Liver (tissue), 9 donors: ENCODE results near the gene PRICKLE3. TPM values are rescaled to one million over a fixed set of nuclear protein-coding genes. Genes with fewer than 3 reads are reported as not detected.

ENCODE experiments used
- DNase-seq: peaks from one replicate; pipeline ENCODE4 v3.0.0-alpha.2; 2017; ENCODE audit warnings: low spot score
- H3K27ac ChIP-seq, 2 donors: one replicate each; pipeline ENCODE4 v1.7.0; 2013; ENCODE audit warnings: inconsistent platforms in 2 of 2, low read length in 2 of 2, control low read depth in 1 of 2, low read depth in 1 of 2, mild to moderate bottlenecking in 1 of 2
- H3K27me3 ChIP-seq, 4 donors: one replicate each; pipeline versions ENCODE4 v1.6.1 to v1.7.0; 2013; ENCODE audit warnings: low read length in 3 of 4, inconsistent platforms in 1 of 4, mild to moderate bottlenecking in 1 of 4, moderate library complexity in 1 of 4; ENCODE audit not compliant: control insufficient read depth in 4 of 4, insufficient read depth in 4 of 4
- H3K36me3 ChIP-seq, 4 donors: one replicate each; pipeline versions ENCODE4 v1.6.1 to v1.7.0; 2013; ENCODE audit warnings: low read length in 3 of 4, mild to moderate bottlenecking in 3 of 4, low read depth in 1 of 4, moderate library complexity in 1 of 4; ENCODE audit not compliant: control insufficient read depth in 4 of 4, insufficient read depth in 3 of 4
- H3K4me1 ChIP-seq, 4 donors: one replicate each; pipeline versions ENCODE4 v1.6.1 to v1.7.0; 2013; ENCODE audit warnings: low read length in 3 of 4, mild to moderate bottlenecking in 3 of 4, moderate library complexity in 1 of 4; ENCODE audit not compliant: control insufficient read depth in 4 of 4, insufficient read depth in 4 of 4
- H3K4me3 ChIP-seq, 3 donors: one replicate each; pipeline versions ENCODE4 v1.6.1 to v1.7.0; 2013; ENCODE audit warnings: low read length in 3 of 3, control low read depth in 1 of 3, low read depth in 1 of 3, mild to moderate bottlenecking in 1 of 3
- H3K9ac ChIP-seq, 2 donors: one replicate each; pipeline ENCODE4 v1.7.0; 2013; ENCODE audit warnings: low read length in 2 of 2, mild to moderate bottlenecking in 2 of 2, moderate library complexity in 2 of 2, control low read depth in 1 of 2, low read depth in 1 of 2
- H3K9me3 ChIP-seq, 4 donors: one replicate each; pipeline versions ENCODE4 v1.6.1 to v1.7.0; 2013; ENCODE audit warnings: low read length in 3 of 4; ENCODE audit not compliant: control insufficient read depth in 4 of 4
- ATF3 ChIP-seq: IDR thresholded peaks from 2 replicates; pipeline ENCODE4 v1.6.1; 2016; ENCODE audit warnings: antibody characterized with exemption
- CTCF ChIP-seq: fragments of 150-350 bp; IDR thresholded peaks from 2 replicates; pipeline ENCODE4 v1.5.1; 2017; ENCODE audit warnings: improper control_type of control experiment, low read depth, low read length; ENCODE audit not compliant: missing input control
- EGR1 ChIP-seq, 2 donors: IDR thresholded peaks; 2 replicates each; pipeline ENCODE4 v1.6.1; 2016 to 2018; ENCODE audit warnings: antibody characterized with exemption in 2 of 2, low read depth in 2 of 2
- FOXA1 ChIP-seq: IDR thresholded peaks from 2 replicates; pipeline ENCODE4 v1.6.1; 2016; ENCODE audit warnings: antibody characterized with exemption
- FOXA2 ChIP-seq: IDR thresholded peaks from 2 replicates; pipeline ENCODE4 v1.6.1; 2016; ENCODE audit warnings: antibody characterized with exemption
- GABPA ChIP-seq, 2 donors: IDR thresholded peaks in 1 of 2; conservative IDR thresholded peaks in 1 of 2; 2 replicates each; pipeline ENCODE4 v1.6.1; 2016; ENCODE audit warnings: antibody characterized with exemption in 2 of 2, mild to moderate bottlenecking in 1 of 2, moderate library complexity in 1 of 2
- HNF4A ChIP-seq, 2 donors: conservative IDR thresholded peaks; 2 replicates each; pipeline ENCODE4 v1.6.1; 2016; ENCODE audit warnings: antibody characterized with exemption in 2 of 2, mild to moderate bottlenecking in 2 of 2
- HNF4G ChIP-seq: IDR thresholded peaks from 2 replicates; pipeline ENCODE4 v1.6.1; 2016; ENCODE audit warnings: antibody characterized with exemption
- JUND ChIP-seq, 2 donors: IDR thresholded peaks; 2 replicates each; pipeline ENCODE4 v1.6.1; 2016; ENCODE audit warnings: antibody characterized with exemption in 2 of 2
- MAX ChIP-seq: IDR thresholded peaks from 2 replicates; pipeline ENCODE4 v1.6.1; 2016; ENCODE audit warnings: antibody characterized with exemption
- NR2F2 ChIP-seq: IDR thresholded peaks from 2 replicates; pipeline ENCODE4 v1.6.1; 2016; ENCODE audit warnings: antibody characterized with exemption
- RAD21 ChIP-seq, 2 donors: IDR thresholded peaks; 2 replicates each; pipeline ENCODE4 v1.6.1; 2016; ENCODE audit warnings: antibody characterized with exemption in 2 of 2, mild to moderate bottlenecking in 2 of 2
- REST ChIP-seq: IDR thresholded peaks from 2 replicates; pipeline ENCODE4 v1.6.1; 2016; ENCODE audit warnings: antibody characterized with exemption, mild to moderate bottlenecking
- RXRA ChIP-seq, 2 donors: IDR thresholded peaks; 2 replicates each; pipeline ENCODE4 v1.6.1; 2017 to 2018; ENCODE audit warnings: antibody characterized with exemption in 2 of 2, mild to moderate bottlenecking in 1 of 2
- SP1 ChIP-seq: IDR thresholded peaks from 2 replicates; pipeline ENCODE4 v1.6.1; 2018; ENCODE audit warnings: antibody characterized with exemption, mild to moderate bottlenecking
- TAF1 ChIP-seq: conservative IDR thresholded peaks from 2 replicates; pipeline ENCODE4 v1.6.1; 2016; ENCODE audit warnings: antibody characterized with exemption, mild to moderate bottlenecking
- YY1 ChIP-seq: IDR thresholded peaks from 2 replicates; pipeline ENCODE4 v1.6.1; 2016; ENCODE audit warnings: antibody characterized with exemption, mild to moderate bottlenecking
- ZBTB33 ChIP-seq: IDR thresholded peaks from 2 replicates; pipeline ENCODE4 v1.6.1; 2016; ENCODE audit warnings: antibody characterized with exemption
- WGBS: extraction: QIAGEN DNeasy Blood & Tissue Kit; methylation state at CpG from one replicate; pipeline ENCODE4 v1.1.7; 2013; 5-methylcytosine and 5-hydroxymethylcytosine counted together
- polyA plus RNA-seq, 2 donors: library from polyadenylated mRNA; stranded (reverse) in 1 of 2; unstranded in 1 of 2; fragments of 200-250 nt in 1 of 2; fragments of >200 nt in 1 of 2; fragmentation: Nextera tagmentation in 1 of 2; extraction: Ambion mirVana in 1 of 2; gene quantifications; one replicate each; pipeline versions ENCODE4 v1.2.1 to v1.2.3, GENCODE V29; 2013 to 2015
- total RNA-seq, 2 donors: library from RNA; depleted of rRNA; stranded (reverse); fragments of >200 nt; gene quantifications; one replicate each; pipeline ENCODE4 v1.2.3, GENCODE V29; 2014
- donor health status: healthy.
- donor health status: healthy.
- donor health status: healthy.
- donor health status: healthy.
- donor health status: healthy.

Gene PRICKLE3
- total and polyA plus RNA-seq, 4 donors = 2.1 to 6.5 (median 2.9) TPM

- Histone ChIP-seq H3K27ac (no peak overlapping the region), H3K27me3 (no peaks in the 10 kb centered on the region), H3K4me3 (no peak overlapping the region), H3K9ac (no peak overlapping the region), H3K9me3 (no peaks in the 10 kb centered on the region), H3K4me1 (peaks cover 0 to 4% (median 2%) of the 10 kb centered on the region in 4 donors), H3K36me3 (no peaks in the 10 kb centered on the region)
- no peak for DNase-seq
- WGBS = 91% methylated on average over 24 of the region's 25 CpGs
- no peak for TF ChIP-seq RXRA (IDR thresholded peaks at IDR 0.05)
- TF ChIP-seq RAD21 (IDR thresholded peaks at IDR 0.05) = no peak
- TF ChIP-seq GABPA (IDR thresholded peaks at IDR 0.05 in 1 of 2, conservative IDR thresholded peaks at IDR 0.05 in 1 of 2) = no peak
- TF ChIP-seq FOXA1 = no peak
- TF ChIP-seq FOXA2 = no peak
- no peak for TF ChIP-seq TAF1
- no peak for TF ChIP-seq YY1
- TF ChIP-seq SP1 = no peak
- no peak for TF ChIP-seq MAX
- TF ChIP-seq JUND (IDR thresholded peaks at IDR 0.05) = no peak
- no peak for TF ChIP-seq ATF3
- TF ChIP-seq NR2F2 = no peak
- TF ChIP-seq REST = no peak
- no peak for TF ChIP-seq HNF4A (conservative IDR thresholded peaks at IDR 0.05)
- TF ChIP-seq ZBTB33 = no peak
- TF ChIP-seq HNF4G = no peak
- no peak for TF ChIP-seq EGR1 (IDR thresholded peaks at IDR 0.05; ENCODE audit: low read depth in 2 of 2)
Observed at GRCh38 chrX:49157194-49157593, 29.0 kb downstream of the PRICKLE3 start.

GRCh38 chrX:49155900-49156837 is 30.0 kb downstream of the PRICKLE3 start:
- 4% methylated on average over 65 of the region's 65 CpGs for WGBS
- peak overlapping the region in 1 of 2 donors; percentile 47 for H3K9ac ChIP-seq
- DNase-seq = peak; percentile 89
- H3K27ac ChIP-seq = peak overlapping the region; percentile 82
- no peaks in the 10 kb centered on the region for H3K36me3 ChIP-seq
- H3K4me1 ChIP-seq = peaks cover 0 to 4% (median 1%) of the 10 kb centered on the region in 4 donors
- H3K27me3 ChIP-seq = no peaks in the 10 kb centered on the region
- H3K9me3 ChIP-seq = no peaks in the 10 kb centered on the region
- H3K4me3 ChIP-seq = peak overlapping the region; percentile 23 to 70 (median 54)
- TF ChIP-seq HNF4A (conservative IDR thresholded peaks at IDR 0.05) (peak in 1 of 2 donors; percentile 11), MAX (no peak), RXRA (IDR thresholded peaks at IDR 0.05) (no peak), ATF3 (no peak), RAD21 (IDR thresholded peaks at IDR 0.05) (peak; percentile 35 to 60), CTCF (peak; percentile 63)
